DMS 273 treated with DMSO at 0.1 percent for 48 hours (cell line): ENCODE results near the gene CACNA1A.

Source experiments
- DNase-seq: peaks from one replicate; lab custom pipeline; 2025; lab: John Stamatoyannopoulos, UW

Gene CACNA1A

GRCh38 chr19:13493516-13494310 lies 12.6 kb downstream of the CACNA1A start:
- no peak for DNase-seq

DNA sequence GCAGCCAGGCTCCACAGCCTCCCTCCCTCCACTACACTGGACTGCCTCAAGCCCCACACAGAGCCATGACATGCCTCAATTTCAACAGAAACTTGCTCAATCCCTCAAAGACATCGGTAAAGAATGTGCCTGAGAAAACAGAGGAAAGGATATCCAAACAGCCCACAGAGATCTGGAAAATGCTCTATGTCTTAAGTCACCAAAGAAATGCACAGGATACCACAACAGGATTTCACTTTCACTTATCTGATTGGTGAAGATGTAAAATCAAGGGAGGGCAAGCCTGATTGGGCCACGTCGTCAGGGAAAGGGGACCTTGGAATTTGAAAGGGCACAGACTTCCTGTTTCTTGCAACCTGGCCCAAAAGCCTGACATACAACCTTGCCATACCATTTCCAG lies 14.2 kb downstream of the CACNA1A start:
- no peak for DNase-seq

DNA sequence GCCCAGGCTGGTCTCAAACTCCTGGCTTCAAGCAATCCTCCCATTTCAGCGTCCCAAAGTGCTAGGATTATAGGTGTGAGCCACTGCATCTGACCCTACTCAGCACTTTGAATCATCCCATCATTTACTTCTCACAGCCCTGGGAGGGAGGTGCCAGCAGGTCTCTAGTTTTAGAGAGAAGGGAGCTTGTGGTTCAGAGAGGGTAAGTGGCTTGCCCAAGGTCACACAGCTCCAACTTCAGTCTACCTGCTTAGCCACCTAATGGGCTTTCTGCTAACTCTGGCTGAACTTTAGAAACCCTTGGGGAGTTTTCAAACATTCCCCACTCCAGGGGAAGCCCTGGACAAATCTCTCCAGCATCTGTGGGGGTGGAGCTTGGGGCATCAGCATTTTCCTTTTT lies 18.3 kb downstream of the CACNA1A start:
- no peak for DNase-seq

DNA sequence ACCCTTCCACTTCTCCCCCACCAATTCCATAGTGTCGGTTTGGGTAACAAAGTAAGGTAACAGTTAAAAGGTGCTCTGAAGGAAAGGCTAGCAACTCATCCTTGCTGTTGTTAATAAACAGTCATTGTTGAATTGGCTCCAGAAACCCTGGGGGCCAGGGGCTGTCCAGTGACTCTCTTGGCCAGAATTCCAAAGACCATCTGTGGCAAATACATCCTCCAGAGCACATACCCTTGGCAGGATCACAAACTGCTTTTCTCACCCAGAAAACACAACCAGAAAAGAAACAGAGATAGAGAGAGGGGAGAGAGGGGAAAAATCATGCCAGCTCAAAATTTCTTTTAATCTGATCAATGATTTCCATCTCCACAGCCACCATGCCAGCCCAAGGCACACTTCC lies 22.1 kb downstream of the CACNA1A start:
- DNase-seq, result no peak

DNA sequence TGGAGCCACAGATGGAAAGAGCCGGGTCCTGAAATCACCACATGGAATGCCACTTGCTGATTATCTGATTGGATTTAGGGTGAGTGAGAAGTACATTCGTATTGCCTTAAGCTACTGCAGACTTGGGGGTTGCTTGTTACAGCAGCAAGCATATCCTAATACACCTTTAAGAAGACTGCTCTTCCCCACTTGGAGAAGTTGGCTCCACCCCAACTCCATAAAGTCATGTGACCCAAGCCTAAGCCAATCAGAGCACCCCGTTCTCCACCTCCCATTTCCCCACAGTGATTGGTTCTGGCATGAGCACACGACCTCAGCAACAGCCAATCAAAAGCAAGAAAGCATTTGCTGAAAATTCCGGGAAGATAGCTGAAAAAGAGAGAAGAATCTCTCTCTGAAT lies 23.1 kb downstream of the CACNA1A start:
- no peak for DNase-seq

DNA sequence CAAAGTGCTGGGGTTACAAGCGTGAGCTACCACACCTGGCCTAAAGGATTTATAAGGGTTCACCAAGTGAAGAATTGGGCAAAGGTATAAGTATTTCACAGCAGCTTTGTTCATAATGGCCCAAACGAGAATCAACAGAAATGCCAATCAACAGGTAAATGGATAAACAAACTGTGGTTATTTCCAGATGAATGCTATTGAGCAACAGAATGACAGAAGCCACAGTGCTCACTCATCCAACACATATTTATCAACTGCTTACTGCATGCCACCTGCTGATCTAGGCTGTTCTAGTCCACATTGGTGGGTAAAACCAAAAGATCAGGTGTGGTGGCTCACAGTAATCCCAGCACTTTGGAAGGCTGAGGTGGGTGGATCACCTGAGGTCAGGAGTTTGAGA lies 27.7 kb downstream of the CACNA1A start:
- no peak for DNase-seq

DNA sequence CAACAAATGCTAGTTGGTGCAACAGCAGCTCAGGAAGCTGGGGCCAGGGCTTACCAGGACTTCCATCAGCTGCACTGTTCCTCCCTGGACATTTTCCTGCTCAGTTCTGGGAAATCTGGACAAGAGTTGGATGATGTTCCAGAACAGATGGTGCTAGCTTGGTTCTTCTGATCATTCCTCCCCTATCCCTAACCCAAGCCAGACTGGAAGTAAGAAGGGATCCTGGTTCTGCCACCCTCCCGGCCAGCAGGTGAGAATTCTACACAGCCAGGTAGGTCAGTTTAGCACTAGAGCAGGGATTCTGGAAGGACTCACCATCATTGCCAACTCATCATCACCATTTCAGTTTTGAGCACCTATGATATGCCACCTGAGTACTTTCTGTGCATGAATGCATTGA lies 30.2 kb downstream of the CACNA1A start:
- DNase-seq, result no peak

DNA sequence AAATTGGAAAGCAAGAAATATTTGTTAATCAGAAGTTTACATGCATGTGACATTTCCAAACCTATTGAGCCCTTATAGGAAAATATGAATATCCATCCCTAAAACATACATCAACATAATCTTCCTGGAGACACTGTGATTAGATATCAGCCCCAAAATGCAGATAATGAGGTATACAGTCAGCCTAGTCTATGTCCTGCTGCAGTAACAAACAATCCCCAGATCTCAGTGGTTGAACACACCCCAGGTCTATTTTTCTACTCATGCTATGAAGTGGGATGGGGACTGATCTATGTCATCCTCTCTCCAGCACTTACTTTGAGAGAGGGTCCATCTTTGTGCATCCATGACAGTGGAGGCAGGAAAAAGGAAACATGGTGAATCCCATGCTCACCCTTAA lies 31.2 kb downstream of the CACNA1A start:
- no peak for DNase-seq

DNA sequence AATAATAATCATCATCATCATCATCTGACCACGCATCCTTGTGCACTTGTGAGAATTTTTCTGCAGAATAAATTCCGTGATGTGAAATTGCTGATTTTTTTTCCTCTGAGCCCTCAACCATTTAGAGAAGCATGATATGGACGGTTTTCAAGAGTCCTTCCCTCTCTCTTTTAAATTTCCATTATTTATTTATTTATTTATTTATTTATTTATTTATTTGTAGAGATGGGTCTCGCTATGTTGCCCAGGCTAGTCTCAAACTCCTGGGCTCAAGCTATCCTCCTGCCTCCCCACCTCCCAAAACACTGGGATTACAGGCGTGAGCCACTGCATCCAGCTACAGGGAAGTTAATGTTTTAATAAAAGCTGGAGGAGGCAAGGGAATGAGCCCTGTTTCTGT lies 39.6 kb downstream of the CACNA1A start:
- DNase-seq, result no peak

- no peak for DNase-seq
Observed at GRCh38 chr19:13463296-13463695, 43.0 kb downstream of the CACNA1A start.

DNA sequence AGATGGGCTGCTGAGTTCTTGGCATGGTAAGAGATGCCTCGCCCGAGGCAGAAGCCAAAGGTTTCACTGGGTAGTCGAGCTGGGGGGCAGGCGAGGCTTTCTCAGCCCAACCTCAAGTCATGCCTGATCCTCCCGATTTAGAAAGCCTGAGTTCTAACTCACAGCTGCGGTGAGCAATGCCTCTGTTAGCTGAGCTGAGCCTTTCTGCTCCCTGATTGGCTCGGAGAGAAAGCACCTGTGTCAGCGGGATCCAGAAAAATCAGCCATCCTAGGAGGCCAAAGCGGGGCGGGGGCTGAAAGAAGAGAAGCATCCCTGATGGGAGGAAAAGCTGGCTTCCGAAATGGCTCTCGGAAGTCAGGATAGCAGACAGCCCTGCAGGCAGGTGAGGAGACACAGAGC lies 44.7 kb downstream of the CACNA1A start:
- DNase-seq, result no peak

- no peak for DNase-seq
Observed at GRCh38 chr19:13460045-13460444, 46.2 kb downstream of the CACNA1A start.

GRCh38 chr19:13459351-13459750 lies 46.9 kb downstream of the CACNA1A start:
- no peak for DNase-seq

DNA sequence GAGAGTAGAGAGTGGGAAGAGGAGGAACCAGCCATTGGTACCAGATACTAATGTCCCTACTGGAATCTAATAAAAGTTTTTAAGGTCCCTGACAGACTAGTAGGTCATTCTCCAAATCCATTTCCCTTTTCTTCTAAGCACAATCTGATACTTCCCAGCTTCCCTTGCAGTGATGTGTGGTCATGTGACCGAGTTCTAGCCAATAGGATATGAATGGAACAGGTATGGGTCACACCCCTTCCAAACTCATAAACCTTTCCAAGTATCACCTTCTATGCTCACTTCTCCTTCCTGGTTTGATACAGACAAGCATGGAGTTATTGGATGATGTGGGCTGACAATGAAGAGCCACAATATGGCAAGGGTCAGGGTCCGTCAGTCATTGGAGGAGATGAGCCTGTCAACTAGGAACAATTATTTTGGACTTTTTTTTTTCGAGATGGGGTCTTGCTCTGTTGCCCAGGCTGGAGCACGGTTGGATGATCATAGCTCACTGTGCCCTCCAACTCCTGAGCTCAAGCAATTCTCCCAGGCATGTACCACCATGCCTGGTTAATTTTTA lies 54.8 kb downstream of the CACNA1A start:
- DNase-seq, result no peak

DNA sequence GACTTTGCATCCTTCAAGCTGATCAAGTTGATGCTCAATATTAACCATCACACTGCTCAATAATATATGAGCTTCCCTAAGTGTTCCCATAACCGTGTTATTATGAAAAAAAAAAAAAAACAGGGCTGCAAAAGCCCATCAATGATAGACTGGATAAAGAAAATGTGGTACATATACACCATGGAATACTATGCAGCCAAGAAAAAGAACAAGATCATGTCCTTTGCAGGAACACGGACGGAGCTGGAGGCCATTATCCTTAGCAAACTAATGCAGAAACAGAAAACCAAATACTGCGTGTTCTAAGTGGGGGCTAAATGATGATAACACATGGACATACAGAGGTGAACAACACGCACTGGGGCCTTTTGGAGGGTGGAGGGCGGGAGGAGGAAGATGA lies 58.3 kb downstream of the CACNA1A start:
- DNase-seq, result no peak

- DNase-seq, result no peak
Observed at GRCh38 chr19:13441810-13442512, 64.3 kb downstream of the CACNA1A start.

GRCh38 chr19:13437919-13438618 lies 68.2 kb downstream of the CACNA1A start:
- no peak for DNase-seq

- no peak for DNase-seq
Observed at GRCh38 chr19:13436352-13436751, 69.9 kb downstream of the CACNA1A start.

- no peak for DNase-seq
Observed at GRCh38 chr19:13430790-13431582, 75.3 kb downstream of the CACNA1A start.

GRCh38 chr19:13429563-13429962 lies 76.7 kb downstream of the CACNA1A start:
- DNase-seq, result no peak

DNA sequence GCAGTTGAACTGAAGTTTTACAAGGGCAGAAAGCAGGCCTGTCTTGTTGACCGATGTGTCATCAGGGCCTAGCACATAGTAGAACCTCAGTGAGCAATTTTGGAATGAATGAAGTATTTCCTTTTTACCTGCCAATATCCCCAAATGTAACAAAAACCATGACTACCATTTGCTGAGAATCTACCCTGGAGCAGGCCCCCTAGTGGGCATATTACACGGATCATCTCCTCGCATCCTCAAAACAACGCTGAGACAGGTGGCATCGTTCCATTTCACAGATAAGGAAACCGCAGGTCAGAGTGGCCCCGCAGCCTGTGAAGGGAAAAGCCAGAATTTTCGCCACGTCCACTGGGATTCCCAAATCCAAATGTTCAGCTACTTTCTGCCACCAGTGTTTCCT lies 77.9 kb downstream of the CACNA1A start:
- DNase-seq, result no peak
